ENCODE results near the gene PSMB7. TPM values are rescaled to one million over a fixed set of nuclear protein-coding genes. Genes with fewer than 3 reads are reported as not detected.
A peak's percentile ranks its signal among the peaks of the same experiment; 100 is the strongest.

The PSMB7 gene
- total and polyA plus RNA-seq, 2 of the 4 experiments (the other 2 are of a cell fraction): 340 to 430 TPM

DNA sequence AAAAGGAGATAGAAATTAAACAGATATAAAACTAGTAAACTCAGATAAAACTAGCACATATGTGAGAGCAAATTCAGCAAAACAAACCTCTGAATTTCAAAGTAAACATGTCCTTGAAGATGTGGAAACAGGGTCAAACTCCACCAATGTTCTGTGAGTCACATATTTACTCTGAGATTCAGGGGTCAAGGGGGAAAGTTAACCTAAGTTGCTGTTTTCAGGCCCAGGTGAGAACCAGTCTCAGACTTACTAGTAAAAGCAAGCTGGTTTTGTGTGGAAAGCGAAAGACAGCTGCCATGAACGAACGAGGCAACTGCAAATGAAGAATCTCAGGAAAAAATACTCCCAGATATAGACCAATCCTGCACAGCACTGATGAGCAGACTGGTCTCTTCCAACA, 29.0 kb downstream of the PSMB7 start:
- no peak overlapping the region for H3K9ac ChIP-seq (ENCODE audit: low read depth, low read length)
- DNase-seq: peak; percentile 11
- H4K8ac ChIP-seq (ENCODE audit: low read depth in 2 of 2, low read length in 2 of 2): no peak overlapping the region
- H3K4me1 ChIP-seq (ENCODE audit: control insufficient read depth, insufficient read depth, low read length): peaks cover 18% of the 10 kb centered on the region
- H4K5ac ChIP-seq (ENCODE audit: low read depth, low read length): no peak overlapping the region
- no peak overlapping the region for H2AK9ac ChIP-seq (replicated peaks; ENCODE audit: low read depth, low read length, poor library complexity)
- peak overlapping the region; percentile 61 for H3K4me2 ChIP-seq (ENCODE audit: low read depth, low read length)
- no peak overlapping the region for H2BK120ac ChIP-seq (ENCODE audit: low read depth, low read length)
- H3K4ac ChIP-seq (ENCODE audit: low read depth, low read length): no peak overlapping the region
- intact Hi-C loops (cut with micrococcal nuclease): no loop called here
- CTCF ChIA-PET: interaction anchor here (1.0 kb wide), 1 partner anchor 9 kb away, joined by 3 read pairs; no protein-coding TSS in a partner anchor
- peak overlapping the region; percentile 19; the same call in 1 of the 2 replicates for H3K27ac ChIP-seq (ENCODE audit: insufficient read depth, low read length)
- peak; percentile 19; the same call in 1 of the 2 replicates for TF ChIP-seq FOS (IDR thresholded peaks at IDR 0.05; ENCODE audit: low read depth, low read length)
- TF ChIP-seq RFX5 (IDR thresholded peaks at IDR 0.05; ENCODE audit: low read depth, low read length): no peak
- ATAC-seq (ENCODE audit: low read depth): no peak; the same call in 1 of the 2 replicates
- no peak overlapping the region for H2AFZ ChIP-seq (replicated peaks; ENCODE audit: low read length, poor library complexity)
- POLR2A ChIA-PET (ENCODE audit: unreplicated experiment): interaction anchor here (0.7 kb wide), 1 partner anchor 367 kb away, joined by 4 read pairs; no protein-coding TSS in a partner anchor
- BruUV-seq (replicated peaks): no TSS peak
- H3K23ac ChIP-seq (ENCODE audit: low read depth, low read length): no peak overlapping the region
- H4K20me1 ChIP-seq (ENCODE audit: insufficient read depth, low read length): peaks cover 63% of the 10 kb centered on the region
- no peak overlapping the region for H3K18ac ChIP-seq (ENCODE audit: low read depth, low read length)
- no peak overlapping the region for H4K91ac ChIP-seq (ENCODE audit: insufficient read depth, low read depth, low read length)
- H2AK5ac ChIP-seq (ENCODE audit: low read depth, low read length): no peak overlapping the region
- WGBS, 2 experiments (ENCODE audit: extremely low coverage in 2 of 2, insufficient read length in 1 of 2): no CpG with 5 or more reads among the region's 3 CpGs
- no peak overlapping the region for H3K4me3 ChIP-seq (ENCODE audit: insufficient read depth, low read depth, low read length)
- H2BK15ac ChIP-seq (ENCODE audit: low read depth, low read length): 0 out of 3 replicates have a peak overlapping the region, but pooled peaks have one; percentile 12
- H3K27me3 ChIP-seq (ENCODE audit: control insufficient read depth, insufficient read depth, low read length): no peaks in the 10 kb centered on the region
- H2BK5ac ChIP-seq (ENCODE audit: low read depth, low read length, poor library complexity, severe bottlenecking): no peak overlapping the region
- peaks cover 31 to 78% of the 10 kb centered on the region in 2 experiments for H3K79me1 ChIP-seq (ENCODE audit: low read depth in 1 of 2, low read length in 2 of 2)
- H3K9me3 ChIP-seq (ENCODE audit: control insufficient read depth, insufficient read depth, low read length): no peaks in the 10 kb centered on the region
- H2BK20ac ChIP-seq (ENCODE audit: low read depth, low read length): no peak overlapping the region
- peaks cover 15% of the 10 kb centered on the region for H3K9me1 ChIP-seq (ENCODE audit: insufficient read depth, low read length)
- no peak overlapping the region for H3K56ac ChIP-seq (ENCODE audit: extremely low read depth, insufficient read depth, low read length)
- H3K14ac ChIP-seq (replicated peaks; ENCODE audit: low read depth, low read length): 0 out of 2 replicates have a peak overlapping the region, but pooled peaks have one; percentile 15
- in situ Hi-C loops (cut with MboI; ENCODE audit: low sequenced_read_pairs): no loop called here
- H3K36me3 ChIP-seq (ENCODE audit: control insufficient read depth, insufficient read depth, low read length): peaks cover 11% of the 10 kb centered on the region
- dilution Hi-C loops (cut with HindIII; ENCODE audit: low sequenced_read_pairs, unreplicated experiment): no loop called here
